A549 (cell line): ENCODE measurements around the gene ZNF575. TPM values are rescaled to one million over a fixed set of nuclear protein-coding genes. Genes with fewer than 3 reads are reported as not detected.
A peak's percentile ranks its signal among the peaks of the same experiment; 100 is the strongest.

Experiments
- ATAC-seq, 2 experiments: fragments of 200-7000 bp in 1 of 2; fragments of >200 bp in 1 of 2; cut with Nextera tagmentation in 1 of 2; cut with Tn5 transposase in 1 of 2; 3 replicates each; pipeline versions ENCODE4 v1.8.0 to v1.9.1; 2018 to 2020; ENCODE audit warnings: mild to moderate bottlenecking in 1 of 2, moderate library complexity in 1 of 2
- CTCF ChIA-PET: fragments of 300-600 bp; sonication (Branson Sonifier 250); formaldehyde crosslinking; extraction: SDS; loops from one replicate; lab custom pipeline; 2021; ENCODE audit warnings: antibody characterized with exemption, inconsistent platforms; lab: Yijun Ruan, JAX
- POLR2A ChIA-PET: fragments of 350-600 bp; formaldehyde crosslinking; extraction: SDS; loops from one replicate; lab custom pipeline; 2021; ENCODE audit warnings: antibody characterized with exemption, inconsistent platforms; lab: Yijun Ruan, JAX
- DNase-seq, 2 experiments: peaks; one replicate each; pipeline versions ENCODE4 v3.0.0 to v3.0.0-alpha.2; 2011 to 2016; ENCODE audit warnings: low read depth in 1 of 2, low spot score in 1 of 2
- FAIRE-seq: peaks from 2 replicates; lab custom pipeline; 2011; peaks lifted over from hg19 to GRCh38; lab: Jason Lieb, UNC
- H3K27ac ChIP-seq, 2 experiments: fragments of >200 bp; sonication (Bioruptor Twin); formaldehyde crosslinking; 3 replicates each; pipeline ENCODE4 v1.5.1; 2016 to 2017
- H3K4me1 ChIP-seq: fragments of >200 bp; sonication (Bioruptor Twin); formaldehyde crosslinking; 3 replicates; pipeline ENCODE4 v1.6.1; 2016
- H3K4me2 ChIP-seq: fragments of >200 bp; sonication (Bioruptor Twin); formaldehyde crosslinking; 3 replicates; pipeline ENCODE4 v1.6.1; 2016
- H3K4me3 ChIP-seq: fragments of >200 bp; sonication (Bioruptor Twin); formaldehyde crosslinking; 3 replicates; pipeline ENCODE4 v1.5.1; 2016
- H3K9me3 ChIP-seq: fragments of >200 bp; sonication (Bioruptor Twin); formaldehyde crosslinking; 3 replicates; pipeline ENCODE4 v1.6.1; 2016
- CEBPB ChIP-seq, 2 experiments: fragments of >200 bp in 1 of 2; sonication (Bioruptor Twin) in 1 of 2; formaldehyde crosslinking in 1 of 2; IDR thresholded peaks; 2 replicates each; pipeline ENCODE4 v1.6.1; 2012 to 2016
- E2F6 ChIP-seq: IDR thresholded peaks from 2 replicates; pipeline ENCODE4 v1.6.1; 2012; ENCODE audit warnings: low read depth, borderline replicate concordance
- EHMT2 ChIP-seq: fragments of 200-600 bp; sonication (generic); IDR thresholded peaks from 2 replicates; pipeline ENCODE4 v1.6.1; 2016; ENCODE audit warnings: antibody characterized with exemption, low read depth, mild to moderate bottlenecking, moderate library complexity
- ESRRA ChIP-seq: fragments of 150-350 bp; IDR thresholded peaks from 2 replicates; pipeline ENCODE4 v1.6.1; 2014; ENCODE audit warnings: mild to moderate bottlenecking, low read length, borderline replicate concordance
- FOSL2 ChIP-seq, 2 experiments: fragments of 450-650 bp in 1 of 2; fragments of >200 bp in 1 of 2; sonication (Bioruptor Twin) in 1 of 2; formaldehyde crosslinking; IDR thresholded peaks; 2 replicates each; pipeline versions ENCODE4 v1.5.0 to v1.6.1; 2016 to 2020; ENCODE audit warnings: mild to moderate bottlenecking in 1 of 2, moderate library complexity in 1 of 2
- HDAC2 ChIP-seq: fragments of 200-600 bp; sonication (generic); IDR thresholded peaks from 2 replicates; pipeline ENCODE4 v1.6.1; 2016
- HEYL ChIP-seq: fragments of 250-450 bp; sonication (Bioruptor Pico); IDR thresholded peaks from 2 replicates; pipeline ENCODE4 v1.8.0; 2021; ENCODE audit warnings: mild to moderate bottlenecking, moderate library complexity
- HOXA7 ChIP-seq: fragments of 250-450 bp; sonication (Bioruptor Pico); IDR thresholded peaks from 2 replicates; pipeline ENCODE4 v1.5.0; 2020; ENCODE audit warnings: mild to moderate bottlenecking, moderate library complexity
- HOXB5 ChIP-seq: fragments of 250-450 bp; sonication (Bioruptor Pico); IDR thresholded peaks from 2 replicates; pipeline ENCODE4 v1.5.0; 2020; ENCODE audit warnings: mild to moderate bottlenecking, moderate library complexity
- NFE2L2 ChIP-seq: fragments of 150-350 bp; conservative IDR thresholded peaks from 2 replicates; pipeline ENCODE4 v1.6.1; 2014; ENCODE audit warnings: low read length
- NPAS2 ChIP-seq: fragments of 250-450 bp; sonication (Bioruptor Pico); IDR thresholded peaks from 2 replicates; pipeline ENCODE4 v1.8.0; 2022; ENCODE audit warnings: mild to moderate bottlenecking, moderate library complexity, borderline replicate concordance
- PBX3 ChIP-seq: IDR thresholded peaks from 2 replicates; pipeline ENCODE4 v1.6.1; 2012
- POLR2A ChIP-seq: IDR thresholded peaks from 2 replicates; pipeline ENCODE4 v1.6.1; 2012; ENCODE audit warnings: mild to moderate bottlenecking, low read length
- POLR2AphosphoS2 ChIP-seq: conservative IDR thresholded peaks from 2 replicates; pipeline ENCODE4 v1.6.1; 2012; ENCODE audit warnings: low read length, improper control_type of control experiment, inconsistent platforms
- RAD21 ChIP-seq, 2 experiments: fragments of >200 bp in 1 of 2; sonication (Bioruptor Twin) in 1 of 2; formaldehyde crosslinking in 1 of 2; IDR thresholded peaks in 1 of 2; conservative IDR thresholded peaks in 1 of 2; 2 replicates in 1 of 2; 3 replicates in 1 of 2; pipeline ENCODE4 v1.6.1; 2012 to 2018; ENCODE audit warnings: inconsistent platforms in 1 of 2
- RARB ChIP-seq: fragments of 250-450 bp; sonication (Bioruptor Pico); IDR thresholded peaks from 2 replicates; pipeline ENCODE4 v1.8.0; 2021; ENCODE audit warnings: mild to moderate bottlenecking, moderate library complexity
- RNF2 ChIP-seq: fragments of 200-600 bp; sonication (generic); IDR thresholded peaks from 2 replicates; pipeline ENCODE4 v1.6.1; 2016; ENCODE audit warnings: low read depth, mild to moderate bottlenecking, antibody characterized with exemption, moderate library complexity, borderline replicate concordance
- SMC3 ChIP-seq: fragments of >200 bp; sonication (Bioruptor Twin); formaldehyde crosslinking; IDR thresholded peaks from 3 replicates; pipeline ENCODE4 v1.6.1; 2018; ENCODE audit warnings: inconsistent platforms
- TFCP2L1 ChIP-seq: fragments of 250-450 bp; sonication (Bioruptor Pico); IDR thresholded peaks from 2 replicates; pipeline ENCODE4 v1.5.0; 2021; ENCODE audit warnings: mild to moderate bottlenecking
- ZC3H11A ChIP-seq: fragments of 450-650 bp; IDR thresholded peaks from 2 replicates; pipeline ENCODE4 v1.6.1; 2014; ENCODE audit warnings: antibody characterized with exemption, mild to moderate bottlenecking
- ZNF302 ChIP-seq: fragments of 250-450 bp; sonication (Bioruptor Pico); IDR thresholded peaks from 2 replicates; pipeline ENCODE4 v1.9.0; 2021; ENCODE audit warnings: inconsistent platforms, mild to moderate bottlenecking, moderate library complexity
- WGBS: methylation state at CpG from one replicate; pipeline ENCODE4 v1.1.6; 2017; ENCODE audit errors: missing lambda C conversion rate; 5-methylcytosine and 5-hydroxymethylcytosine counted together
- polyA plus RNA-seq, 4 experiments: library from polyadenylated mRNA; depleted of rRNA in 3 of 4; stranded (reverse); fragments of >200 nt; fragmentation: RNase III in 1 of 4; extraction: RNeasy Plus Mini Kit Qiagen cat#74134 plus additional on column Dnase treatment in 1 of 4; gene quantifications; 2 replicates in 3 of 4; 3 replicates in 1 of 4; pipeline ENCODE4 v1.2.3, GENCODE V29; 2011 to 2017
- TF ChIP-seq, protein P1 (sequence below): fragments of 250-450 bp; sonication (Bioruptor Pico); IDR thresholded peaks from 2 replicates; pipeline ENCODE4 v1.5.0; 2020; ENCODE audit warnings: low read depth, mild to moderate bottlenecking, moderate library complexity
- TF ChIP-seq, protein P2 (sequence below): fragments of 150-350 bp; IDR thresholded peaks from 2 replicates; pipeline ENCODE4 v1.6.1; 2014; ENCODE audit warnings: low read depth, mild to moderate bottlenecking, low read length
- TF ChIP-seq, protein P3 (sequence below): fragments of >200 bp; sonication (Bioruptor Twin); formaldehyde crosslinking; IDR thresholded peaks from 3 replicates; pipeline ENCODE4 v1.5.1; 2016
- TF ChIP-seq, protein P4 (sequence below): fragments of >200 bp; sonication (Bioruptor Twin); formaldehyde crosslinking; IDR thresholded peaks from 2 replicates; pipeline ENCODE4 v1.6.1; 2016

The ZNF575 gene
- polyA plus RNA-seq, 2 of the 4 experiments (the other 2 are of a cell fraction) = 0.09 to 1.5 TPM

GRCh38 chr19:43544077-43544476 lies 11.1 kb downstream of the ZNF575 start:
- ChIA-PET CTCF (interaction anchor here (0.6 to 15.3 kb wide), 5 partner anchors 12 to 180 kb away, joined by 3 to 167 read pairs (median 3); no protein-coding TSS in a partner anchor), POLR2A (no interaction called here)
- WGBS = 94% methylated on average over 9 of the region's 9 CpGs

GRCh38 chr19:43545276-43545675 lies 12.3 kb downstream of the ZNF575 start:
- no peak for FAIRE-seq
- no peak overlapping the region for H3K4me3 ChIP-seq
- CTCF ChIA-PET = interaction anchor here (0.6 to 15.3 kb wide), 5 partner anchors 10 to 107 kb away, joined by 3 to 167 read pairs (median 3); no protein-coding TSS in a partner anchor
- TF ChIP-seq, protein P1, sequence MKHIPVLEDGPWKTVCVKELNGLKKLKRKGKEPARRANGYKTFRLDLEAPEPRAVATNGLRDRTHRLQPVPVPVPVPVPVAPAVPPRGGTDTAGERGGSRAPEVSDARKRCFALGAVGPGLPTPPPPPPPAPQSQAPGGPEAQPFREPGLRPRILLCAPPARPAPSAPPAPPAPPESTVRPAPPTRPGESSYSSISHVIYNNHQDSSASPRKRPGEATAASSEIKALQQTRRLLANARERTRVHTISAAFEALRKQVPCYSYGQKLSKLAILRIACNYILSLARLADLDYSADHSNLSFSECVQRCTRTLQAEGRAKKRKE (CRISPR knock-in tag) = no peak
- H3K9me3 ChIP-seq = no peaks in the 10 kb centered on the region
- no peak for DNase-seq
- no peak overlapping the region for H3K4me2 ChIP-seq
- POLR2A ChIA-PET = no interaction called here
- no peaks in the 10 kb centered on the region for H3K4me1 ChIP-seq
- WGBS = 92% methylated on average over 5 of the region's 5 CpGs
- peak in 1 of 2 experiments; percentile 13; a peak in 2 of 6 replicates for ATAC-seq
- no peak overlapping the region for H3K27ac ChIP-seq

More at GRCh38 chr19:43544077-43544476, 11.1 kb downstream of the ZNF575 start:
- no peak overlapping the region for H3K27ac ChIP-seq
- ATAC-seq (no peak), FAIRE-seq (no peak), DNase-seq (no peak)
- no peak overlapping the region for H3K4me2 ChIP-seq
- no peaks in the 10 kb centered on the region for H3K9me3 ChIP-seq
- no peaks in the 10 kb centered on the region for H3K4me1 ChIP-seq
- TF ChIP-seq HOXB5 (no peak), FOSL2 (IDR thresholded peaks at IDR 0.05) (no peak), FOSL2 (CRISPR knock-in tag; IDR thresholded peaks at IDR 0.05) (no peak), SMC3 (no peak), HOXA7 (no peak), EHMT2 (no peak), NFE2L2 (no peak), PBX3 (no peak), NPAS2 (no peak), POLR2A (no peak), RARB (CRISPR knock-in tag) (no peak), ESRRA (no peak), ZC3H11A (no peak), RNF2 (no peak), E2F6 (no peak), CEBPB (IDR thresholded peaks at IDR 0.05) (no peak), RAD21 (conservative IDR thresholded peaks at IDR 0.05 in 1 of 2, IDR thresholded peaks at IDR 0.05 in 1 of 2) (no peak)
- TF ChIP-seq, protein P1 (CRISPR knock-in tag) = no peak
- TF ChIP-seq, protein P2, sequence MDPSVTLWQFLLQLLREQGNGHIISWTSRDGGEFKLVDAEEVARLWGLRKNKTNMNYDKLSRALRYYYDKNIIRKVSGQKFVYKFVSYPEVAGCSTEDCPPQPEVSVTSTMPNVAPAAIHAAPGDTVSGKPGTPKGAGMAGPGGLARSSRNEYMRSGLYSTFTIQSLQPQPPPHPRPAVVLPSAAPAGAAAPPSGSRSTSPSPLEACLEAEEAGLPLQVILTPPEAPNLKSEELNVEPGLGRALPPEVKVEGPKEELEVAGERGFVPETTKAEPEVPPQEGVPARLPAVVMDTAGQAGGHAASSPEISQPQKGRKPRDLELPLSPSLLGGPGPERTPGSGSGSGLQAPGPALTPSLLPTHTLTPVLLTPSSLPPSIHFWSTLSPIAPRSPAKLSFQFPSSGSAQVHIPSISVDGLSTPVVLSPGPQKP = no peak
- TF ChIP-seq, all 56 proteins: peak for 0
- no peak overlapping the region for H3K4me3 ChIP-seq

- H3K4me1 ChIP-seq = no peaks in the 10 kb centered on the region
- peak in 1 of 2 experiments; percentile 26; a peak in 2 of 6 replicates for ATAC-seq
- FAIRE-seq = no peak
- ChIA-PET POLR2A (no interaction called here), CTCF (interaction anchor here (0.6 to 15.3 kb wide), 4 partner anchors 10 to 106 kb away, joined by 3 to 167 read pairs (median 5); no protein-coding TSS in a partner anchor)
- no peak overlapping the region for H3K4me2 ChIP-seq
- H3K4me3 ChIP-seq = no peak overlapping the region
- 88% methylated on average over 2 of the region's 2 CpGs for WGBS
- H3K27ac ChIP-seq = no peak overlapping the region
- no peak for DNase-seq
- no peaks in the 10 kb centered on the region for H3K9me3 ChIP-seq
- no peak for TF ChIP-seq FOSL2 (IDR thresholded peaks at IDR 0.05)
- no peak for TF ChIP-seq FOSL2 (CRISPR knock-in tag; IDR thresholded peaks at IDR 0.05)
- TF ChIP-seq E2F6 = no peak
- TF ChIP-seq POLR2AphosphoS2 = no peak
- TF ChIP-seq HDAC2 = no peak
- TF ChIP-seq TFCP2L1 (CRISPR knock-in tag) = no peak
- no peak for TF ChIP-seq ZC3H11A
- no peak for TF ChIP-seq HEYL
- no peak for TF ChIP-seq ZNF302 (CRISPR knock-in tag)
- TF ChIP-seq, protein P3, sequence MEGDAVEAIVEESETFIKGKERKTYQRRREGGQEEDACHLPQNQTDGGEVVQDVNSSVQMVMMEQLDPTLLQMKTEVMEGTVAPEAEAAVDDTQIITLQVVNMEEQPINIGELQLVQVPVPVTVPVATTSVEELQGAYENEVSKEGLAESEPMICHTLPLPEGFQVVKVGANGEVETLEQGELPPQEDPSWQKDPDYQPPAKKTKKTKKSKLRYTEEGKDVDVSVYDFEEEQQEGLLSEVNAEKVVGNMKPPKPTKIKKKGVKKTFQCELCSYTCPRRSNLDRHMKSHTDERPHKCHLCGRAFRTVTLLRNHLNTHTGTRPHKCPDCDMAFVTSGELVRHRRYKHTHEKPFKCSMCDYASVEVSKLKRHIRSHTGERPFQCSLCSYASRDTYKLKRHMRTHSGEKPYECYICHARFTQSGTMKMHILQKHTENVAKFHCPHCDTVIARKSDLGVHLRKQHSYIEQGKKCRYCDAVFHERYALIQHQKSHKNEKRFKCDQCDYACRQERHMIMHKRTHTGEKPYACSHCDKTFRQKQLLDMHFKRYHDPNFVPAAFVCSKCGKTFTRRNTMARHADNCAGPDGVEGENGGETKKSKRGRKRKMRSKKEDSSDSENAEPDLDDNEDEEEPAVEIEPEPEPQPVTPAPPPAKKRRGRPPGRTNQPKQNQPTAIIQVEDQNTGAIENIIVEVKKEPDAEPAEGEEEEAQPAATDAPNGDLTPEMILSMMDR = no peak
- TF ChIP-seq, protein P4, sequence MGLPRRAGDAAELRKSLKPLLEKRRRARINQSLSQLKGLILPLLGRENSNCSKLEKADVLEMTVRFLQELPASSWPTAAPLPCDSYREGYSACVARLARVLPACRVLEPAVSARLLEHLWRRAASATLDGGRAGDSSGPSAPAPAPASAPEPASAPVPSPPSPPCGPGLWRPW = no peak
- no peak for TF ChIP-seq NFE2L2
- TF ChIP-seq ESRRA = no peak
These were observed 13.0 kb downstream of the ZNF575 start for GRCh38 chr19:43545981-43546380.
